Hepatocyte (in vitro differentiated cells): Measurements from ENCODE around the gene TMED7. TPM values are rescaled to one million over a fixed set of nuclear protein-coding genes. Genes with fewer than 3 reads are reported as not detected.

Source experiments
- DNase-seq: peaks from one replicate; pipeline ENCODE4 v3.0.0-alpha.2; 2016; ENCODE audit warnings: low spot score
- H2AFZ ChIP-seq: fragments of 200-600 bp; sonication (generic); 2 replicates; pipeline ENCODE4 v1.6.0; 2016; ENCODE audit warnings: antibody characterized with exemption, mild to moderate bottlenecking
- H3K27ac ChIP-seq: fragments of 200-600 bp; sonication (generic); 2 replicates; pipeline ENCODE4 v1.5.1; 2016; ENCODE audit warnings: mild to moderate bottlenecking
- H3K27me3 ChIP-seq: fragments of 200-600 bp; sonication (generic); 2 replicates; pipeline ENCODE4 v1.6.1; 2016
- H3K36me3 ChIP-seq: fragments of 200-600 bp; sonication (generic); replicated peaks from 2 replicates; pipeline ENCODE4 v1.5.1; 2016; ENCODE audit warnings: low read depth; ENCODE audit not compliant: insufficient read depth
- H3K4me1 ChIP-seq: fragments of 200-600 bp; sonication (generic); 2 replicates; pipeline ENCODE4 v1.5.1; 2016; ENCODE audit warnings: mild to moderate bottlenecking, moderate library complexity; ENCODE audit not compliant: insufficient read depth
- H3K4me2 ChIP-seq: fragments of 200-600 bp; sonication (generic); 2 replicates; pipeline ENCODE4 v1.6.0; 2016
- H3K4me3 ChIP-seq: fragments of 200-600 bp; sonication (generic); 2 replicates; pipeline ENCODE4 v1.5.1; 2016; ENCODE audit warnings: mild to moderate bottlenecking
- H3K79me2 ChIP-seq: fragments of 200-600 bp; sonication (generic); 2 replicates; pipeline ENCODE4 v1.6.0; 2017; ENCODE audit warnings: mild to moderate bottlenecking
- H3K9me2 ChIP-seq: fragments of 200-600 bp; sonication (generic); replicated peaks from 2 replicates; pipeline ENCODE4 v1.6.0; 2017; ENCODE audit warnings: mild to moderate bottlenecking; ENCODE audit not compliant: insufficient read depth
- H3K9me3 ChIP-seq: fragments of 200-600 bp; sonication (generic); 2 replicates; pipeline ENCODE4 v1.5.1; 2016; ENCODE audit warnings: low read depth, mild to moderate bottlenecking
- H4K20me1 ChIP-seq: fragments of 200-600 bp; sonication (generic); 2 replicates; pipeline ENCODE4 v1.6.0; 2016; ENCODE audit warnings: mild to moderate bottlenecking; ENCODE audit not compliant: insufficient read depth, poor library complexity, severe bottlenecking
- CTCF ChIP-seq: fragments of 200-600 bp; sonication (generic); IDR thresholded peaks from 2 replicates; pipeline ENCODE4 v1.5.1; 2016; ENCODE audit warnings: antibody characterized with exemption, mild to moderate bottlenecking; ENCODE audit not compliant: poor library complexity
- EZH2 ChIP-seq: fragments of 200-600 bp; sonication (generic); IDR thresholded peaks from 2 replicates; pipeline ENCODE4 v1.6.1; 2016; ENCODE audit warnings: antibody characterized with exemption, mild to moderate bottlenecking, borderline replicate concordance
- EZH2phosphoT487 ChIP-seq: fragments of 200-600 bp; sonication (generic); IDR thresholded peaks from one replicate; pipeline ENCODE4 v1.6.1; 2018; ENCODE audit warnings: antibody characterized with exemption, mild to moderate bottlenecking, low read depth, moderate library complexity; ENCODE audit not compliant: unreplicated experiment, severe bottlenecking
- WGBS: methylation state at CpG from one replicate; pipeline ENCODE4 v1.1.6; 2016; ENCODE audit warnings: low lambda C conversion rate; ENCODE audit errors: missing lambda C conversion rate; 5-methylcytosine and 5-hydroxymethylcytosine counted together
- polyA plus RNA-seq: library from polyadenylated mRNA; unstranded; fragments of >200 nt; fragmentation: Nextera tagmentation; extraction: Ambion mirVana; gene quantifications from 2 replicates; pipeline ENCODE4 v1.2.1, GENCODE V29; 2016
- total RNA-seq: library from RNA; depleted of rRNA; stranded (reverse); fragments of >200 nt; gene quantifications from 2 replicates; pipeline ENCODE4 v1.2.3, GENCODE V29; 2014

The TMED7 gene
- total and polyA plus RNA-seq, 2 experiments from 2014 or later: 88.1 to 214 TPM

- Histone ChIP-seq H3K4me1 (no peaks in the 10 kb centered on the region), H3K9me3 (no peaks in the 10 kb centered on the region), H3K79me2 (peaks cover 49% of the 10 kb centered on the region), H3K9me2 (no peaks in the 10 kb centered on the region), H3K4me2 (no peak overlapping the region), H3K36me3 (no peaks in the 10 kb centered on the region), H3K4me3 (no peak overlapping the region), H3K27me3 (no peaks in the 10 kb centered on the region), H4K20me1 (peaks cover 15% of the 10 kb centered on the region), H2AFZ (no peak overlapping the region), H3K27ac (no peak overlapping the region)
- 33% methylated on average over 1 of the region's 1 CpG for WGBS
- TF ChIP-seq CTCF: no peak
- no peak for TF ChIP-seq EZH2phosphoT487
- no peak for TF ChIP-seq EZH2
- DNase-seq: no peak
Measured at GRCh38 chr5:115616892-115617291, 8.9 kb downstream of the TMED7 start.

GRCh38 chr5:115616472-115616871 is 9.4 kb downstream of the TMED7 start:
- peaks cover 11% of the 10 kb centered on the region for H4K20me1 ChIP-seq
- H3K9me3 ChIP-seq: no peaks in the 10 kb centered on the region
- no peak overlapping the region for H2AFZ ChIP-seq
- no peaks in the 10 kb centered on the region for H3K27me3 ChIP-seq
- no peak overlapping the region for H3K4me2 ChIP-seq
- H3K4me3 ChIP-seq: no peak overlapping the region
- H3K79me2 ChIP-seq: peaks cover 47% of the 10 kb centered on the region
- H3K36me3 ChIP-seq: no peaks in the 10 kb centered on the region
- no peaks in the 10 kb centered on the region for H3K9me2 ChIP-seq
- no peaks in the 10 kb centered on the region for H3K4me1 ChIP-seq
- no peak overlapping the region for H3K27ac ChIP-seq
- DNase-seq: no peak
- TF ChIP-seq EZH2phosphoT487: no peak
- no peak for TF ChIP-seq CTCF

GRCh38 chr5:115611873-115612272 is 14.0 kb downstream of the TMED7 start:
- no peak overlapping the region for H2AFZ ChIP-seq
- DNase-seq: no peak
- no peak overlapping the region for H3K4me3 ChIP-seq
- WGBS: 96% methylated on average over 5 of the region's 5 CpGs
- no peaks in the 10 kb centered on the region for H3K4me1 ChIP-seq
- no peak overlapping the region for H3K4me2 ChIP-seq
- H3K27me3 ChIP-seq: no peaks in the 10 kb centered on the region
- no peaks in the 10 kb centered on the region for H3K9me3 ChIP-seq
- no peak overlapping the region for H3K27ac ChIP-seq
- peaks cover 16% of the 10 kb centered on the region for H3K79me2 ChIP-seq
- TF ChIP-seq EZH2 (no peak), CTCF (no peak), EZH2phosphoT487 (no peak)
- no peaks in the 10 kb centered on the region for H4K20me1 ChIP-seq
- H3K36me3 ChIP-seq: no peaks in the 10 kb centered on the region
- no peaks in the 10 kb centered on the region for H3K9me2 ChIP-seq

- Histone ChIP-seq H4K20me1 (no peaks in the 10 kb centered on the region), H3K36me3 (no peaks in the 10 kb centered on the region), H3K4me3 (no peak overlapping the region), H3K27me3 (no peaks in the 10 kb centered on the region), H3K79me2 (peaks cover 12% of the 10 kb centered on the region), H3K9me3 (no peaks in the 10 kb centered on the region), H3K9me2 (no peaks in the 10 kb centered on the region), H3K4me2 (no peak overlapping the region), H2AFZ (no peak overlapping the region), H3K4me1 (no peaks in the 10 kb centered on the region), H3K27ac (no peak overlapping the region)
- 94% methylated on average over 2 of the region's 2 CpGs for WGBS
- TF ChIP-seq CTCF (no peak), EZH2 (no peak), EZH2phosphoT487 (no peak)
- DNase-seq: no peak
Measured at GRCh38 chr5:115607935-115608334, 17.9 kb downstream of the TMED7 start.
